ENCODE measurements around the gene NRG2. TPM values are rescaled to one million over a fixed set of nuclear protein-coding genes. Genes with fewer than 3 reads are reported as not detected.

The NRG2 gene
- total and polyA plus RNA-seq, 4 experiments from 2014 or later = 0.11 to 0.17 (median 0.15) TPM; not detected in 1

GRCh38 chr5:139878093-139878492, 165.0 kb downstream of the NRG2 start:
- no peaks in the 10 kb centered on the region for H3K9me3 ChIP-seq (ENCODE audit: control insufficient read depth in 1 of 2, low read length in 2 of 2)
- no peak overlapping the region for H3K4me3 Mint-ChIP-seq
- H3K27me3 ChIP-seq (ENCODE audit: insufficient read depth, low read length) = no peaks in the 10 kb centered on the region
- H3K36me3 ChIP-seq (ENCODE audit: insufficient read depth, low read length) = no peaks in the 10 kb centered on the region
- H3K4me3 ChIP-seq (ENCODE audit: low read length in 2 of 2) = no peak overlapping the region
- DNase-seq = no peak
- CTCF ChIA-PET (ENCODE audit: partially characterized antibody) = no interaction called here
- H3K9me3 Mint-ChIP-seq = peaks cover 0 to 8% (median 2%) of the 10 kb centered on the region in 8 donors
- POLR2A ChIA-PET (ENCODE audit: partially characterized antibody) = no interaction called here
- intact Hi-C loops (cut with micrococcal nuclease) = no loop called here
- H3K4me1 Mint-ChIP-seq = no peaks in the 10 kb centered on the region
- H3K27me3 Mint-ChIP-seq = peaks cover 8 to 9% of the 10 kb centered on the region in 2 donors
- H3K4me1 ChIP-seq (ENCODE audit: insufficient read depth, low read length) = no peaks in the 10 kb centered on the region
- no peaks in the 10 kb centered on the region for H3K36me3 Mint-ChIP-seq
- H3K27ac ChIP-seq (ENCODE audit: low read depth, low read length) = no peak overlapping the region
- no peak overlapping the region for H3K27ac Mint-ChIP-seq

DNA sequence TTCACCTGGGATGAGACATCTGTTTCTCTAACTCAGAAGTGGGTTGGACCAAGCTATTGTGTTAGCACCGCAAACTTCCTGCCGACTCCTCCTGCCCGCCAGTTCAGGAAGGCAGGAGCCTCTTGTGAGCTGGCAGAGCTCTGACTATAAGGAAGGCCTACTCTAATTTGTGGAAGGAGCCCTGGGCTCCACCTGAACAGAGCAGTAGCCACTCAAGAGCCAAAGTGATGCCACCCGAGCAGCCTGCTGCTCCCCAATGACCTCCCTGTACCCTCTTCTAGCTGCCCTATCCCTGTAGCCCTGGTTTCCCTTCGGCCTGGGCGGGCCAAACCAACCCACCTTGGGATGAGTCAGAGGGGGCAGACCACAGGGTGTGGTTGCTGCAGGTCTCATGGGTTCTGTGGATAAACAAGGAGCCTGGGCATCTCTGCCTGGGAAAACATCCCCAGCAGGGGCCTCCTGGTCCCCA, 165.9 kb downstream of the NRG2 start:
- Mint-ChIP-seq H3K27ac (no peak overlapping the region), H3K27me3 (peaks cover 8 to 9% of the 10 kb centered on the region in 2 donors), H3K36me3 (no peaks in the 10 kb centered on the region), H3K9me3 (peaks cover 0 to 8% (median 2%) of the 10 kb centered on the region in 8 donors), H3K4me3 (no peak overlapping the region), H3K4me1 (no peaks in the 10 kb centered on the region)
- H3K9me3 ChIP-seq (ENCODE audit: control insufficient read depth in 1 of 2, low read length in 2 of 2) = no peaks in the 10 kb centered on the region
- intact Hi-C loops (cut with micrococcal nuclease) = no loop called here
- no peak overlapping the region for H3K27ac ChIP-seq (ENCODE audit: low read depth, low read length)
- DNase-seq = no peak
- H3K36me3 ChIP-seq (ENCODE audit: insufficient read depth, low read length) = no peaks in the 10 kb centered on the region
- H3K4me3 ChIP-seq (ENCODE audit: low read length in 2 of 2) = no peak overlapping the region
- H3K27me3 ChIP-seq (ENCODE audit: insufficient read depth, low read length) = no peaks in the 10 kb centered on the region
- no peaks in the 10 kb centered on the region for H3K4me1 ChIP-seq (ENCODE audit: insufficient read depth, low read length)
- ChIA-PET POLR2A (ENCODE audit: partially characterized antibody) (no interaction called here), CTCF (ENCODE audit: partially characterized antibody) (interaction anchor here (1.0 to 1.4 kb wide), 3 partner anchors 13 to 92 kb away, joined by 3 read pairs; no protein-coding TSS in a partner anchor)

- no peaks in the 10 kb centered on the region for H3K36me3 Mint-ChIP-seq
- H3K4me1 Mint-ChIP-seq = no peaks in the 10 kb centered on the region
- H3K27ac ChIP-seq (ENCODE audit: low read depth, low read length) = no peak overlapping the region
- no peak for DNase-seq
- intact Hi-C loops (cut with micrococcal nuclease) = no loop called here
- POLR2A ChIA-PET (ENCODE audit: partially characterized antibody) = no interaction called here
- no peak overlapping the region for H3K4me3 ChIP-seq (ENCODE audit: low read length in 2 of 2)
- no peaks in the 10 kb centered on the region for H3K27me3 ChIP-seq (ENCODE audit: insufficient read depth, low read length)
- no peak overlapping the region for H3K27ac Mint-ChIP-seq
- H3K4me1 ChIP-seq (ENCODE audit: insufficient read depth, low read length) = no peaks in the 10 kb centered on the region
- H3K4me3 Mint-ChIP-seq = no peak overlapping the region
- H3K36me3 ChIP-seq (ENCODE audit: insufficient read depth, low read length) = no peaks in the 10 kb centered on the region
- CTCF ChIA-PET (ENCODE audit: partially characterized antibody) = no interaction called here
- H3K27me3 Mint-ChIP-seq = peaks cover 10 to 11% of the 10 kb centered on the region in 2 donors
- H3K9me3 ChIP-seq (ENCODE audit: control insufficient read depth in 1 of 2, low read length in 2 of 2) = no peaks in the 10 kb centered on the region
- H3K9me3 Mint-ChIP-seq = peaks cover 0 to 8% (median 2%) of the 10 kb centered on the region in 8 donors
Measured at GRCh38 chr5:139875957-139876356, 167.1 kb downstream of the NRG2 start.

DNA sequence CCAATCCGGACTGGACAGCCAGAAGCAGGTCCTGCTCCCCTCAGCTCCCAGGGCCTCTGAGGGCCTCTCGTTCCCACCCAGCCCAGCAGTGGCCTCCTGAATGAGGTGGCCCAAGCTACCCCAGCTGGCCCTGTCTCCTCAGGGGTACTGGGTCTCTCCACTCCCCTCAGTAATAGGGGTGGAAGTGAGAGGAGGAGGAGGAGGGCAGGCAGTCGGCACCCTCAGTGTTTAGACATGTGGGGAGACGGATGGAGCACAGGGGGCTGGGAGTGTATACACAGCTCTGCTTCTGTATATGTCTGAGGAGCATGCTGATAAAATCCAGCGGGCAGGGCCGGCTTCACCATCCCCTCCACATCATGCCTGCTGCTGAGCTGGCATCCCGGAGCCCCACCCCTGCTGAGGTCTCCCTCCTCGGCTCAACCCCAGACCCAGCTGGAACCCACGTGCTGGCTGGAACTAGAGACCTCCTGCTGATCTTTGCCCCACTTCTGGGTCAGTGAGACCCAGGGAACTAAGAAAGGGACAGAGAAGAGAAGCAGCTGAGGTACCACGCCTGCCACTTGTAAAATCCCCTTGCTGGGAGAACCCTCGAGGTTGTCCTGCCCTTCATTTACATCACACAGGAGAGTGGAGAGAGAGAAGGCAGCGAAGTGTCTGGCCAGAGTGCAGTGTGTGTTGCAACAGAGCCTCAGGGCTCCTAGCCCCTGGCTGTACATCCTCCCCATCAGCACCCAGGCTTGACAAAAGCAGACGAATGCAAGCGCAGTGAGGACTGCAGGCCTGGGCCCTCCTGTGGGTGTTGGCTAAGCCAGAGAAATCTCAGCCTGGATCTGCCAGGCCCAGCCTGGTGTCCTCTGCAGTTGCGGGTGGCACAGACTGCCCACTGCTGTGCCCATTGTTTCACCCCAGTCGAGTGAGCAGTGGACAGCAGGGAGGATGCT, 170.0 kb downstream of the NRG2 start:
- no peaks in the 10 kb centered on the region for H3K4me1 Mint-ChIP-seq
- DNase-seq = no peak
- H3K9me3 ChIP-seq (ENCODE audit: control insufficient read depth in 1 of 2, low read length in 2 of 2) = no peaks in the 10 kb centered on the region
- H3K27me3 Mint-ChIP-seq = peaks cover 9 to 14% of the 10 kb centered on the region in 2 donors
- peak overlapping the region in 1 of 7 donors; percentile 43 for H3K27ac Mint-ChIP-seq
- H3K4me1 ChIP-seq (ENCODE audit: insufficient read depth, low read length) = no peaks in the 10 kb centered on the region
- no peaks in the 10 kb centered on the region for H3K27me3 ChIP-seq (ENCODE audit: insufficient read depth, low read length)
- peaks cover 0 to 8% (median 2%) of the 10 kb centered on the region in 8 donors for H3K9me3 Mint-ChIP-seq
- H3K27ac ChIP-seq (ENCODE audit: low read depth, low read length) = no peak overlapping the region
- ChIA-PET POLR2A (ENCODE audit: partially characterized antibody) (no interaction called here), CTCF (ENCODE audit: partially characterized antibody) (interaction anchor here (1.1 to 1.3 kb wide), 2 partner anchors 10 to 96 kb away, joined by 4 read pairs; no protein-coding TSS in a partner anchor)
- intact Hi-C loops (cut with micrococcal nuclease) = no loop called here
- no peak overlapping the region for H3K4me3 ChIP-seq (ENCODE audit: low read length in 2 of 2)
- H3K36me3 Mint-ChIP-seq = no peaks in the 10 kb centered on the region
- no peaks in the 10 kb centered on the region for H3K36me3 ChIP-seq (ENCODE audit: insufficient read depth, low read length)
- no peak overlapping the region for H3K4me3 Mint-ChIP-seq

GRCh38 chr5:139872052-139872766, 170.9 kb downstream of the NRG2 start:
- Histone ChIP-seq H3K9me3 (ENCODE audit: control insufficient read depth in 1 of 2, low read length in 2 of 2) (no peaks in the 10 kb centered on the region), H3K4me1 (ENCODE audit: insufficient read depth, low read length) (no peaks in the 10 kb centered on the region), H3K27ac (ENCODE audit: low read depth, low read length) (no peak overlapping the region), H3K4me3 (ENCODE audit: low read length in 2 of 2) (no peak overlapping the region), H3K27me3 (ENCODE audit: insufficient read depth, low read length) (no peaks in the 10 kb centered on the region), H3K36me3 (ENCODE audit: insufficient read depth, low read length) (no peaks in the 10 kb centered on the region)
- H3K4me3 Mint-ChIP-seq = no peak overlapping the region
- no peak overlapping the region for H3K27ac Mint-ChIP-seq
- CTCF ChIA-PET (ENCODE audit: partially characterized antibody) = interaction anchor here (1.1 to 1.3 kb wide), 2 partner anchors 9 to 96 kb away, joined by 4 read pairs; no protein-coding TSS in a partner anchor
- POLR2A ChIA-PET (ENCODE audit: partially characterized antibody) = no interaction called here
- intact Hi-C loops (cut with micrococcal nuclease) = no loop called here
- no peaks in the 10 kb centered on the region for H3K36me3 Mint-ChIP-seq
- no peak for DNase-seq
- peaks cover 0 to 1% (median 0%) of the 10 kb centered on the region in 4 donors for H3K4me1 Mint-ChIP-seq
- H3K9me3 Mint-ChIP-seq = peaks cover 0 to 8% (median 2%) of the 10 kb centered on the region in 8 donors
- H3K27me3 Mint-ChIP-seq = peaks cover 9 to 15% of the 10 kb centered on the region in 2 donors

- peaks cover 0 to 8% (median 2%) of the 10 kb centered on the region in 8 donors for H3K9me3 Mint-ChIP-seq
- ChIA-PET POLR2A (ENCODE audit: partially characterized antibody) (no interaction called here), CTCF (ENCODE audit: partially characterized antibody) (interaction anchor here (1.4 kb wide), 1 partner anchor 85 kb away, joined by 3 read pairs; no protein-coding TSS in a partner anchor)
- intact Hi-C loops (cut with micrococcal nuclease) = no loop called here
- peaks cover 0 to 1% (median 0%) of the 10 kb centered on the region in 4 donors for H3K4me1 Mint-ChIP-seq
- no peaks in the 10 kb centered on the region for H3K36me3 ChIP-seq (ENCODE audit: insufficient read depth, low read length)
- DNase-seq = no peak
- H3K4me3 ChIP-seq (ENCODE audit: low read length in 2 of 2) = no peak overlapping the region
- no peaks in the 10 kb centered on the region for H3K27me3 ChIP-seq (ENCODE audit: insufficient read depth, low read length)
- H3K27ac Mint-ChIP-seq = no peak overlapping the region
- H3K4me3 Mint-ChIP-seq = no peak overlapping the region
- no peaks in the 10 kb centered on the region for H3K36me3 Mint-ChIP-seq
- no peaks in the 10 kb centered on the region for H3K9me3 ChIP-seq (ENCODE audit: control insufficient read depth in 1 of 2, low read length in 2 of 2)
- no peak overlapping the region for H3K27ac ChIP-seq (ENCODE audit: low read depth, low read length)
- H3K27me3 Mint-ChIP-seq = peaks cover 9 to 15% of the 10 kb centered on the region in 2 donors
- no peaks in the 10 kb centered on the region for H3K4me1 ChIP-seq (ENCODE audit: insufficient read depth, low read length)
Measured at GRCh38 chr5:139871614-139872013, 171.5 kb downstream of the NRG2 start.

DNA sequence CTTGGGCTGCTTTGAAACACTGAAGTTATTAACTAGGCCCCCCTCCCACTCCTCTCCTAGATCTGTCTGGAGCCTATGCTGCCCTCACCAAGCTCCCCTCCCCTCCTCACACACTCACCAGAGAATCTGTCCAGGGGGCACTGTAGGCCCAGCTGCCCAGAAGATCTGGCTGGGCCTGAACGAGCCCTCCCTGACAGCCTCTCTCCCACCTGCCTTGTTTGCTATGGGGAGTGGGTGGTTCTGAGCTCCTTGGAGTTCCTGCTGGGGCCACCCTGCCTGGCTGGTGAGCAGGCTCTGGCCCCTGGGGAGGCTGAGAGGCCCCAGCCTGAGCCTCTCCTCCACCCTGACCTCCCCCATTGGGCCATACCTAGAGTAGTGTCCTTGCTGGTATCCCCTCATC, 172.4 kb downstream of the NRG2 start:
- ChIA-PET POLR2A (ENCODE audit: partially characterized antibody) (no interaction called here), CTCF (ENCODE audit: partially characterized antibody) (interaction anchor here (1.4 kb wide), 1 partner anchor 84 kb away, joined by 3 read pairs; no protein-coding TSS in a partner anchor)
- Histone ChIP-seq H3K4me3 (ENCODE audit: low read length in 2 of 2) (no peak overlapping the region), H3K27ac (ENCODE audit: low read depth, low read length) (no peak overlapping the region), H3K27me3 (ENCODE audit: insufficient read depth, low read length) (no peaks in the 10 kb centered on the region), H3K36me3 (ENCODE audit: insufficient read depth, low read length) (no peaks in the 10 kb centered on the region), H3K9me3 (ENCODE audit: control insufficient read depth in 1 of 2, low read length in 2 of 2) (no peaks in the 10 kb centered on the region), H3K4me1 (ENCODE audit: insufficient read depth, low read length) (no peaks in the 10 kb centered on the region)
- intact Hi-C loops (cut with micrococcal nuclease) = no loop called here
- no peak for DNase-seq
- Mint-ChIP-seq H3K27ac (no peak overlapping the region), H3K9me3 (peaks cover 0 to 3% (median 0%) of the 10 kb centered on the region in 8 donors), H3K27me3 (peaks cover 9 to 18% of the 10 kb centered on the region in 2 donors), H3K36me3 (no peaks in the 10 kb centered on the region), H3K4me3 (no peak overlapping the region), H3K4me1 (peaks cover 0 to 1% (median 0%) of the 10 kb centered on the region in 4 donors)
